Measurements from ENCODE around the gene FAXDC2. TPM values are rescaled to one million over a fixed set of nuclear protein-coding genes. Genes with fewer than 3 reads are reported as not detected.

FAXDC2 gene
- total RNA-seq, 1 donor from 2014 or later = 3.6 TPM

DNA sequence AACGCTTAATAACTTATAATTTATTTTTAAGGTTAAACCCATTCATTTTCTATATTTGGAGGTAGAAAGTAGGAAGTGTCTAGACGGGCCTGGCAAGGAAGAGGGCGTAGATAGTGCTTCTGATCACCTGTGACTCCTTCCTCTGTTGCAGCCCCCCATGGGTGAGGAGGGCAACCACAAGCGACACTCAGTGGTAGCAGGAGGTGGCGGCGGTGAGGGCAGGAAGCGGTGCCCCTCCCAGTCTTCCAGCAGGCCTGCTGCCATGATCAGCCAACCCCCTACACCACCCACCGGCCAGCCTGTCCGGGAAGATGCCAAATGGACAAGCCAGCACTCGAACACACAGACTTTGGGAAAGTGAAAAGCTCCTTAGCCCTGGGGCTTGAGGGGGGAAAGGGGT lies 36.7 kb downstream of the FAXDC2 start:
- Histone ChIP-seq H3K9me3 (ENCODE audit: insufficient read depth, low read depth, low read length) (no peaks in the 10 kb centered on the region), H2AFZ (ENCODE audit: low read depth, low read length) (no peak overlapping the region), H3K27ac (ENCODE audit: low read depth, low read length) (no peak overlapping the region), H4K20me1 (ENCODE audit: insufficient read depth, low read length) (peaks cover 27% of the 10 kb centered on the region), H3K4me2 (ENCODE audit: low read length) (no peak overlapping the region), H3K4me3 (ENCODE audit: insufficient read depth, low read depth, low read length) (no peak overlapping the region), H3K79me2 (ENCODE audit: insufficient read depth, low read length) (peaks cover 11% of the 10 kb centered on the region), H3K4me1 (ENCODE audit: insufficient read depth, low read length) (no peaks in the 10 kb centered on the region), H3K36me3 (ENCODE audit: insufficient read depth, low read length) (peaks cover 42% of the 10 kb centered on the region), H3K27me3 (ENCODE audit: insufficient read depth, low read length) (no peaks in the 10 kb centered on the region), H3K9ac (ENCODE audit: low read length) (no peak overlapping the region)
- Mint-ChIP-seq H3K36me3 (ENCODE audit: low read depth, unreplicated experiment) (peaks cover 32% of the 10 kb centered on the region), H3K27me3 (ENCODE audit: low read depth, unreplicated experiment) (no peaks in the 10 kb centered on the region), H3K27ac (ENCODE audit: unreplicated experiment) (no peak overlapping the region), H3K9me3 (ENCODE audit: unreplicated experiment) (no peaks in the 10 kb centered on the region), H3K4me3 (ENCODE audit: unreplicated experiment) (no peak overlapping the region), H3K4me1 (ENCODE audit: low read depth, unreplicated experiment) (no peaks in the 10 kb centered on the region)
- DNase-seq (ENCODE audit: low read depth) (no peak), FAIRE-seq (no peak)
- TF ChIP-seq, protein P1, sequence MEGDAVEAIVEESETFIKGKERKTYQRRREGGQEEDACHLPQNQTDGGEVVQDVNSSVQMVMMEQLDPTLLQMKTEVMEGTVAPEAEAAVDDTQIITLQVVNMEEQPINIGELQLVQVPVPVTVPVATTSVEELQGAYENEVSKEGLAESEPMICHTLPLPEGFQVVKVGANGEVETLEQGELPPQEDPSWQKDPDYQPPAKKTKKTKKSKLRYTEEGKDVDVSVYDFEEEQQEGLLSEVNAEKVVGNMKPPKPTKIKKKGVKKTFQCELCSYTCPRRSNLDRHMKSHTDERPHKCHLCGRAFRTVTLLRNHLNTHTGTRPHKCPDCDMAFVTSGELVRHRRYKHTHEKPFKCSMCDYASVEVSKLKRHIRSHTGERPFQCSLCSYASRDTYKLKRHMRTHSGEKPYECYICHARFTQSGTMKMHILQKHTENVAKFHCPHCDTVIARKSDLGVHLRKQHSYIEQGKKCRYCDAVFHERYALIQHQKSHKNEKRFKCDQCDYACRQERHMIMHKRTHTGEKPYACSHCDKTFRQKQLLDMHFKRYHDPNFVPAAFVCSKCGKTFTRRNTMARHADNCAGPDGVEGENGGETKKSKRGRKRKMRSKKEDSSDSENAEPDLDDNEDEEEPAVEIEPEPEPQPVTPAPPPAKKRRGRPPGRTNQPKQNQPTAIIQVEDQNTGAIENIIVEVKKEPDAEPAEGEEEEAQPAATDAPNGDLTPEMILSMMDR (IDR thresholded peaks at IDR 0.05; ENCODE audit: insufficient read depth, low read depth, low read length) = no peak
- no peak for TF ChIP-seq EZH2 (IDR thresholded peaks at IDR 0.05; ENCODE audit: insufficient read depth, low read length)

DNA sequence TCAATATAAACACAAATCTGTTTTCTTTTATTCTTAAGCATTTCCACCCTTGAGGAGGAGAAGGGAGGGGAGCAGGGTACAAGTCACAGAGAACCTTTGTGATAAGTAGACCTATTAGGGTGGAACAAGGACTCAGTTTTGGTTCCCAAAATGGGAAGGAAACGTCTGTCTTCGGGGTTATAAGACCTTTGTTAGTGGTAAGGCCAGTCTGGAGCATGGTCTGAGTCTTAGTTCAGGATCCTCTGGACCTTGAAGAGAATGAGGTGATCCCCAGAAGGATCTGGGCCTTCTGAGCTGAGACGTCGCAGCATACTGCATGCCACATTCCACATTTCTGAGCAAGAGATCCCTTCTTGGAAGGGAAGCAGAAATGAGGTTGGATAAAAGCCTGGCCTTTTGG lies 37.2 kb downstream of the FAXDC2 start:
- Histone ChIP-seq H3K4me3 (ENCODE audit: insufficient read depth, low read depth, low read length) (no peak overlapping the region), H3K27ac (ENCODE audit: low read depth, low read length) (no peak overlapping the region), H3K9ac (ENCODE audit: low read length) (no peak overlapping the region), H3K4me1 (ENCODE audit: insufficient read depth, low read length) (no peaks in the 10 kb centered on the region), H3K4me2 (ENCODE audit: low read length) (no peak overlapping the region), H3K36me3 (ENCODE audit: insufficient read depth, low read length) (peaks cover 47% of the 10 kb centered on the region), H3K27me3 (ENCODE audit: insufficient read depth, low read length) (no peaks in the 10 kb centered on the region), H3K9me3 (ENCODE audit: insufficient read depth, low read depth, low read length) (no peaks in the 10 kb centered on the region), H4K20me1 (ENCODE audit: insufficient read depth, low read length) (peaks cover 27% of the 10 kb centered on the region), H2AFZ (ENCODE audit: low read depth, low read length) (no peak overlapping the region), H3K79me2 (ENCODE audit: insufficient read depth, low read length) (peaks cover 11% of the 10 kb centered on the region)
- no peak for FAIRE-seq
- TF ChIP-seq, protein P1 (IDR thresholded peaks at IDR 0.05; ENCODE audit: insufficient read depth, low read depth, low read length) = no peak
- TF ChIP-seq EZH2 (IDR thresholded peaks at IDR 0.05; ENCODE audit: insufficient read depth, low read length) = no peak
- peaks cover 31% of the 10 kb centered on the region for H3K36me3 Mint-ChIP-seq (ENCODE audit: low read depth, unreplicated experiment)
- H3K4me3 Mint-ChIP-seq (ENCODE audit: unreplicated experiment) = no peak overlapping the region
- no peak for DNase-seq (ENCODE audit: low read depth)
- H3K9me3 Mint-ChIP-seq (ENCODE audit: unreplicated experiment) = no peaks in the 10 kb centered on the region
- no peaks in the 10 kb centered on the region for H3K4me1 Mint-ChIP-seq (ENCODE audit: low read depth, unreplicated experiment)
- H3K27me3 Mint-ChIP-seq (ENCODE audit: low read depth, unreplicated experiment) = no peaks in the 10 kb centered on the region
- no peak overlapping the region for H3K27ac Mint-ChIP-seq (ENCODE audit: unreplicated experiment)

DNA sequence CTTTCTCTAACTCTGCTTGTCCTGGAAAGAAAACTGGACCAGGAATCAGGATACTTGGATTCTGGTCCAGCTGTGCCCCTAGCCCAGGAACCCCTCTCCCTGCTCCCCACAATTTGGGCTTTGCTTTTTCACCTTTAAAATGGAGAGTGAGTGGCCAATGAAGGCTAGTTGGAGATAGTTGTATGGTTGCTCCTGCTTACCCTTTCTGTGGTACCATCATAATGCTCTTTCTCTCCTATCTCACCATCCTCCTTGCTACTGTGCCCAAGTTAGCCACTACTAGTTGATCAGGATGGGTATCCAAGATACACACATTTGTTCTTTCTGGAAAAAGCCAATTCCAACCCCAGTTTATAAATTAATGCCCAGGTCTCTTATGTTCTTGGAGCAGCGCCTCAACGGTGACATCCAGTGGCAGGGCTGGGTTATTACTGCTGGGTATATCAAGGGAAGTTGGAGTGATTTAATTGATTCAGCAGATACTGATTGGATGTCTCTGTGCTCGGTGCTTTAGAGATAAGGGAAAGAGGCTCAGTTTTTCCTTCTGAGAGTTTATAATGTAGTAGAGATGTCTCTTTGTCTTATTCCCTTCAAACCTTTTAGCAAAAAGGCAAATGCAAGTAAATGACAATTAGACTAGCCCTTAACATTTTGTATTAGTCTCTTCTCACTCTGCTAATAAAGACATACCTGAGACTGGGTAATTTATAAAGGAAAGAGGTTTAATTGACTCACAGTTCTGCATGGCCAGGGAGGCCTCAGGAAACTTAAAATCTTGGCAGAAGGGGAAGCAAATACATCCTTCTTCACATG lies 38.5 kb downstream of the FAXDC2 start:
- H3K27ac Mint-ChIP-seq (ENCODE audit: unreplicated experiment) = no peak overlapping the region
- DNase-seq (ENCODE audit: low read depth) (peak; percentile 31), FAIRE-seq (no peak)
- H3K4me1 Mint-ChIP-seq (ENCODE audit: low read depth, unreplicated experiment) = no peaks in the 10 kb centered on the region
- H3K9me3 ChIP-seq (ENCODE audit: insufficient read depth, low read depth, low read length) = no peaks in the 10 kb centered on the region
- no peak overlapping the region for H3K4me3 ChIP-seq (ENCODE audit: insufficient read depth, low read depth, low read length)
- no peaks in the 10 kb centered on the region for H3K4me1 ChIP-seq (ENCODE audit: insufficient read depth, low read length)
- H3K9ac ChIP-seq (ENCODE audit: low read length) = no peak overlapping the region
- H3K36me3 ChIP-seq (ENCODE audit: insufficient read depth, low read length) = peaks cover 47% of the 10 kb centered on the region
- peaks cover 27% of the 10 kb centered on the region for H4K20me1 ChIP-seq (ENCODE audit: insufficient read depth, low read length)
- no peak overlapping the region for H3K27ac ChIP-seq (ENCODE audit: low read depth, low read length)
- no peak overlapping the region for H2AFZ ChIP-seq (ENCODE audit: low read depth, low read length)
- TF ChIP-seq, protein P1 (IDR thresholded peaks at IDR 0.05; ENCODE audit: insufficient read depth, low read depth, low read length) = peak; percentile 96
- no peak for TF ChIP-seq EZH2 (IDR thresholded peaks at IDR 0.05; ENCODE audit: insufficient read depth, low read length)
- no peak overlapping the region for H3K4me2 ChIP-seq (ENCODE audit: low read length)
- H3K9me3 Mint-ChIP-seq (ENCODE audit: unreplicated experiment) = no peaks in the 10 kb centered on the region
- no peaks in the 10 kb centered on the region for H3K27me3 ChIP-seq (ENCODE audit: insufficient read depth, low read length)
- no peaks in the 10 kb centered on the region for H3K27me3 Mint-ChIP-seq (ENCODE audit: low read depth, unreplicated experiment)
- H3K4me3 Mint-ChIP-seq (ENCODE audit: unreplicated experiment) = no peak overlapping the region
- peaks cover 11% of the 10 kb centered on the region for H3K79me2 ChIP-seq (ENCODE audit: insufficient read depth, low read length)
- peaks cover 28% of the 10 kb centered on the region for H3K36me3 Mint-ChIP-seq (ENCODE audit: low read depth, unreplicated experiment)
